ENCODE data around the gene ACSL3.

GRCh38 chr2:222891890-222892289 is 31.1 kb downstream of the ACSL3 start:
- no peak for TF ChIP-seq CTCF (IDR thresholded peaks at IDR 0.05; ENCODE audit: insufficient read depth, low read depth, low read length)
- TF ChIP-seq EZH2 (IDR thresholded peaks at IDR 0.05; ENCODE audit: insufficient read depth, low read length) = no peak

Data from astrocyte (in vitro differentiated cells and primary cell).